Stimulated activated naive CD8-positive, alpha-beta T cell treated with anti-CD3 and anti-CD28 coated beads, Interleukin-15, Interleukin-2, amounts not matched to agents 100 U/mL and 50 U/mL, for 24 hours (primary cell): ENCODE measurements around the gene SIX2.

ENCODE experiments used
- ATAC-seq: fragments of 150-1000 bp; cut with Tn5 transposase; one replicate; pipeline ENCODE4 v1.10.0; 2021
- DNase-seq: peaks from one replicate; pipeline ENCODE4 v3.0.0; 2021

SIX2 gene

DNA sequence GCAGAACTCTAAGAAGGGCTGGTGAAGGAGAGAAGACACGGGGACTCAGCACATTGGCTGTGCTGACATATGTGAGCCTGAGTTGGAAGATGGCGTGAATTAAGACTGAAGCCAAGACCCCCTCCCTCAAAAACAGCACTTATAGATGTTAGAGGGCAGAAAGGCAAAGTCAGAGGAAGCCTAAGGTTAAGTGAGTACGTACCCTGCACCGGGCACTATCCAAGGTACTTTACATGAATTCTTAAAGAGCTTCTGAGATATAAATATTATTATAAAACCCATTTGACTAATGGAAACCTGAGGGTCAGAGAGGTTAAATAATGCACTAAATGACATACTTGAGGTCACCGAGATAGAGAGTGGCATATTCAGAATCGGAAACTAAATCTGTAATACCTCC lies 42.2 kb downstream of the SIX2 start:
- no peak for DNase-seq
- ATAC-seq: no peak

DNA sequence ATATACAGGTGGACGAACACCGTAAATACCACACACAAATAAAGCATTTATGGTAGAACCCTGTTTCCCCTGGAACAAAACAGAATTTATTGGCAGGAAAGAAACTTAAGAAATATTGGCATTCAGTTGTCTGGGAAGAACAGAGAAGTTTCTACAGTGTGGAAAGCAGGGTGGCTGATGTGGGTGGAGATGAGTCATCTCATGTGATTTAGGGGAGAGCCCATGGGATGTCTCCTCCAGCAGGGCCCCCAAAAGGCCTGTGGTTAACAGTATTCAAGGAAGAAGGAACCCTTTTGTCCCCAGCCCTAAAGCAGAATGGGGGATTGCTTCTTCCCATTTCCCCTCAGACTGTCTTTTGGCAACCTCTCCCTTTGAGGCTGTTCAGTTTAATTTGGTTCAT lies 43.6 kb downstream of the SIX2 start:
- DNase-seq: no peak
- no peak for ATAC-seq

DNA sequence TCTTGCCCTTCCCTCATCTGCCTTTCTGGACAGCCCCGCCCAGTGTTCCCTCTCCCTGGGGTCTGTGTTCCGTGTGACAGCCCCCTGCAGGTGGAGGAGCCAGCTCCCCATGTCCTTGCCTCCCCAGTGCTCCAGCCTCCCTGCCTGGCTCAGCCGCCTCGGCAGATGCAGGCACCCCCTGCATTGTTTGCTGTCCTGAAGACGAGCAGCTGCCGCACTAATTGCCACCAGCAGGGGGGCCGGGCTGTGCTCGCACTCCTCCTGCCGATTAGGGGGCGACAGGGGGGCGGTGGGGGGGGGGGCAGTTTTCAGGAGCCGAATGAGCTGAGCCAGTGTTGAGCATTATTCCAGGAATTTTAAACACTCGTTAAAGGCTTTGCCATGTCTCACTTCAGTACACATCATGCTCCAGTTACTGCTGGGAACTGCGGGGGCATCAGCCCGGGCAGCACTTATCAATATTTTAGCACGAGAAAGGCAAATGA lies 44.5 kb downstream of the SIX2 start:
- ATAC-seq (no peak), DNase-seq (no peak)

DNA sequence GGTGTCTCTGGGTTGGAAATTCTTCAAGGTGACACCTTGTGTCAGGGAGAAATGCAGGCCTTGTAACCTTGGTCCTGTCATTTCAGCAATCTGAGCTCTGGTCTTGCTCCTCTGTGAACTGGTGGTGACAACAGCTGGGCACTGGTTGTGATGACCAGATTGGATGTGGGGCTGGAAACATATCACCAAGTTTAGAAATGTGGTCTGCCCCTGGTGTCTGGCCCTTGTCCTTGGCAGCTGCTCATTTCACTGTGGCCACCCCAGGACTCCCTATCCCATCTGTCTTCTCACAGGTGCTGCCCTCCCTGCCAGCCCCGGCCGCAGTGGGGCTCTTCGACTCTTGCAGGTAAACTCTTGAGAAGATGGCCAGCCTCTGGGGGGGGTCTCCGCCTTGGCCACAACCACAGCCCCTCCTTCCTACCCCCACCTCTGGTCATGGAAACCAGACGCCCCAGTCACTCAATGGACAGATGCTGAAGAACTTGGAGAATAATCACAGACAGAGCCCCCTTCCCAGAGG lies 47.0 kb downstream of the SIX2 start:
- DNase-seq: no peak
- no peak for ATAC-seq

DNA sequence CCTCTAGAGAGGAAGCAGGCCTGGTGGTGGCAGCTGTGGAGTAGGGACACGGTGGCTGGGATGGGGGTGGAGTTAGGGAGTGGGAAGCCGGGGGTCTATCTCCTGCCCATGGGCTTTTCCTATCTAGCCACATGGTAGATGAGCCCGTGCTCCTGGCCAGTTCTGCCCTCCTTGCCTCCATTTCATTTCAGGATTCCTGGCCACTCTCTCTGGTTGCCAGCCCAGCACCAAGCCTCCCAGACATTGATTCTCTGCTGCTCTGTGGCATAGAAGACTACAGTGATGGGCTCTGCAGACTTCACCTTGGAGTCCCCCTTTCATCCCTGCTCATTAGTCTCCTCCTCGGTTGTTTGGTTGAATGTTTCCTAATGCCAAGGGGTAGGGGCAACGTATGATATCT lies 48.4 kb downstream of the SIX2 start:
- no peak for ATAC-seq
- DNase-seq: no peak

DNA sequence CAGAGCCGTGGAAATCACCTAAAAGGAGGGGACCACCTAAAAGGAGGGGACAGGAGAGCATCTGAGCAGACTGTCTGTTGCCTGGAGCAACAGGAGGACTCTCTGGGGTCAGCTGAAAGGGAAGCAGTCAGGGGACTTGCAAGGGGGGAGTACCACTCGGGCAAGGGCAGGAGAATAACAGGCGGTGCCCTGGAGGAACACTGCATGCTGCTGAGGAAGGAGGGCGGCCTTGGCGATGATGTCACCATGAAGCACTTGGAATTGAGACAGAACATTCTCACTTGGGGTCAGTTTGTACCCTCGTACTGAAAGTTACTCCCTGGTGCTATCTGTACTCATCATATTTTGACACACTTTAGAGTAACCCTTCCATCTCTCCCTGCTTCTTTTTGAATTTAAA lies 49.4 kb downstream of the SIX2 start:
- DNase-seq (no peak), ATAC-seq (no peak)

DNA sequence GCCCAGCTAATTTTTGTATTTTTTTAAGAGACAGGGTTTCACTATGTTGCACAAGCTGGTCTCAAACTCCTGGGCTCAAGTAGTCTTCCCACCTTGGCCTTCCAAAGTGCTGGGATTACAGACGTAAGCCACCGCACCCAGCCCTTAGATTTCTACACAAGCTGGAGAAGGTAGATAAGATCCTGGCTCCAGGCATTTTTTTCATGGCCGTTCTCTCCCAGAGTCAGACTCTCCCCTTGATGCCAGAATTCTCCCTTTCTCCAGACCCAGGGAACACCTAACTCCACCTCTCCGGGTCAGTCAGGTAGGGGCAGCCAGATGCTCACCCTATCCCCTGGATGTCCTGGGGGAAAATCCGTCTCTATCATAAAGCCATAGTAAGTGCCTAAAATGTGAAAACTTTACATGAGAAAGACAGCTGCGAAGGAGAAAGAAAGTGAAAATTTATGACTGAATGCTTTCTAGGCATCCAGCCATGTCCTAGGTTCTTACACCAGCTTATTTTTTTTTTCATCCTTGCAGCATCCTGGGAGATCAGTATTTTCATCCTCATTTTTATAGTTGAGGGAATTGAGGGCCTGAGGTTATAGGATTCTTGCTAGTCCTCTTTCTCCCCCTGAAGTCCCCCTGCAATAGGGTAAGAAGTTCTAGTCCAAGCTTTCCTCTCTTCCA lies 51.5 kb downstream of the SIX2 start:
- no peak for ATAC-seq
- DNase-seq: no peak

DNA sequence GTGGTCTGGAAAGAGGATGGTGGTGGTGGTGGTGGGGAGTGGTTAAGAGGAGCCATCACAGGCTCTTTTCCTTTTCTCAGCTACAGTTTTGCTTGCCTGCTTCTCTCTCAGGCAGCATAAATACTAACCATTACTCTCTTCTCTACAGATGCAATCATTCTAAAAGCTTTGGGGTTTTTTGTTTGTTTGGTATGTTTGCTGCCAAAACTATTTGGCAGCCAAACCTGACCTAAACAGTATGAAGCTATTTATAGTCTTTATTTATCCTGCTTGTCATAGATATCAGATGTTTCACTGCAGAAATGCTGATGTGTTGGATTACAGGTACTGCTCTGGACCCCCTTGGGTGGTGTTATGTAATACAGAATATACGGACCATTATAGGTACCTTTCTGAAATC lies 52.4 kb downstream of the SIX2 start:
- ATAC-seq (no peak), DNase-seq (no peak)

DNA sequence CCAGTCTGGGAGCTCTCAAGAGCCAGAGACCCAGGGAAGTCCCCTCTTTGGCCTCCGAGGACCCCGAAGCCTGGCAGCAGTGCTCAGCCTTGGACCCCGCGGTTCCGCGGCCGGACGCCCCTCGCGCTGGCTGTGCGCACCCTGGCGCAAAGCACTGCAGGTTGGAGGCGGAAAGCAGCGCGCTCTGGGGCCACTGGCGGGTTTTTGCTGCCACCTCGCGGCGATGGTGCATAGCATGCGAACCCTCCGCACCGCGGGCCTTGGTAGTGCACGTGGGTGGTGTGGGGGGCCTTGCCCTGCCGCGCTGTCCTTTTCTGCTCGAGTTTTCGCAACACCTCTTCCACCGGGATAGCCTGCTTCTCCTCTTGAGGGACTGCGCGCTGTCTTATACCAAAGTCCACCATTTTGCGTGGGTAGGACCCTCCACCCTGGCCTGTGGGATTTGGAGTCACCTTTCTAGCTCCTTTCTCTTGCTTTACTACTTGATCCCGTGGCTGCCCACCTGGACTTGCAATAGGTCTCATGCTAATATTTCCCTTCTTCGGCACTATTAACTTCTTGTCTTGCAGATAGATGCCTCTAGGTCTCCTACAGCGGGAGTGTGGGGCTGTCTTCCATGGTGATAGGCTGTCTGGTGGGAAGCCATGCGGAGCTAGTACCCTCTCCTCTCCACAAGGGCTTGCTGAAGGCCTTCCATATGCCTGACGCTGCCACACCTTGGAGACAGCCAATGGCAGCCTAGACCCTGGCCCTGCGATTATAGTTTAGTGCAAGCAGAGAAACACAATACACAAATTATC lies 53.5 kb downstream of the SIX2 start:
- DNase-seq (peak; percentile 89), ATAC-seq (peak; percentile 83)
